Upper lobe of left lung (tissue), 6 donors: Measurements from ENCODE around the gene FGF3. TPM values are rescaled to one million over a fixed set of nuclear protein-coding genes. Genes with fewer than 3 reads are reported as not detected.

Source experiments
- ATAC-seq, 2 donors: fragments of 200-7000 bp; cut with Tn5 transposase; one replicate each; pipeline ENCODE4 v1.9.1; 2022; ENCODE audit warnings: mild to moderate bottlenecking in 2 of 2, moderate library complexity in 2 of 2; ENCODE audit not compliant: low FRiP score in 2 of 2
- DNase-seq, 2 donors: peaks; one replicate each; pipeline ENCODE4 v3.0.0-alpha.2; 2019 to 2020
- H3K27ac ChIP-seq, 4 donors: fragments of 200-600 bp; sonication (generic); one replicate each; pipeline ENCODE4 v1.5.1; 2016 to 2019
- H3K27me3 ChIP-seq, 4 donors: fragments of 200-600 bp; sonication (generic); one replicate each; pipeline ENCODE4 v1.5.1; 2017 to 2019
- H3K36me3 ChIP-seq, 4 donors: fragments of 200-600 bp; sonication (generic); one replicate each; pipeline ENCODE4 v1.5.1; 2016 to 2019
- H3K4me1 ChIP-seq, 4 donors: fragments of 200-600 bp; sonication (generic); one replicate each; pipeline ENCODE4 v1.5.1; 2018 to 2019
- H3K4me3 ChIP-seq, 4 donors: fragments of 200-600 bp; sonication (generic); one replicate each; pipeline ENCODE4 v1.5.1; 2017 to 2019; ENCODE audit warnings: mild to moderate bottlenecking in 2 of 4, moderate library complexity in 1 of 4
- H3K9me3 ChIP-seq, 4 donors: fragments of 200-600 bp; sonication (generic); one replicate each; pipeline ENCODE4 v1.5.1; 2018 to 2019
- CTCF ChIP-seq, 6 experiments: fragments of 450-650 bp in 4 of 6; fragments of 200-600 bp in 2 of 6; sonication (generic) in 2 of 6; IDR thresholded peaks; one replicate each; pipeline ENCODE4 v1.5.1; 2016 to 2019; ENCODE audit warnings: antibody characterized with exemption in 6 of 6
- EP300 ChIP-seq, 4 donors: sonication (generic); formaldehyde crosslinking; IDR thresholded peaks; one replicate each; pipeline ENCODE4 v1.5.1; 2017; ENCODE audit warnings: antibody characterized with exemption in 4 of 4, control low read depth in 2 of 4
- POLR2A ChIP-seq, 4 donors: fragments of 450-650 bp; IDR thresholded peaks; one replicate each; pipeline ENCODE4 v1.5.1; 2016 to 2017; ENCODE audit warnings: antibody characterized with exemption in 4 of 4, mild to moderate bottlenecking in 2 of 4
- POLR2AphosphoS5 ChIP-seq, 2 donors: sonication (generic); formaldehyde crosslinking; IDR thresholded peaks; one replicate each; pipeline ENCODE4 v1.5.1; 2017; ENCODE audit warnings: antibody characterized with exemption in 2 of 2
- WGBS, 2 donors: methylation state at CpG; one replicate each; pipeline ENCODE4 v1.1.5; 2017 to 2018; 5-methylcytosine and 5-hydroxymethylcytosine counted together
- total RNA-seq, 6 donors: library from RNA; depleted of rRNA in 4 of 6; stranded (reverse); fragments of >200 nt in 4 of 6; gene quantifications; one replicate each; pipeline versions ENCODE4 v1.1.0 to v1.2.1, GENCODE V29; 2016 to 2021
- donor health status: DM: no; HTN: no; CAD: no; lungs with moderate emphysema.
- donor health status: DM: no; HTN: yes; CAD: no; lungs with severe emphysema.

The FGF3 gene
- total RNA-seq, 6 donors from 2014 or later: not detected

- Histone ChIP-seq H3K27me3 (peaks cover 0 to 34% (median 14%) of the 10 kb centered on the region in 4 donors), H3K9me3 (no peaks in the 10 kb centered on the region), H3K36me3 (no peaks in the 10 kb centered on the region), H3K4me3 (no peak overlapping the region), H3K27ac (no peak overlapping the region), H3K4me1 (peaks cover 0 to 23% (median 0%) of the 10 kb centered on the region in 4 donors)
- ATAC-seq (no peak), DNase-seq (no peak)
- TF ChIP-seq POLR2A (IDR thresholded peaks at IDR 0.05): no peak
- TF ChIP-seq EP300 (IDR thresholded peaks at IDR 0.05): no peak
- no peak for TF ChIP-seq CTCF (IDR thresholded peaks at IDR 0.05)
- TF ChIP-seq POLR2AphosphoS5 (IDR thresholded peaks at IDR 0.05): no peak
Measured at GRCh38 chr11:69814902-69815301, 4.3 kb downstream of the FGF3 start.

- TF ChIP-seq POLR2AphosphoS5 (IDR thresholded peaks at IDR 0.05) (no peak), CTCF (IDR thresholded peaks at IDR 0.05) (no peak), POLR2A (IDR thresholded peaks at IDR 0.05) (no peak), EP300 (IDR thresholded peaks at IDR 0.05) (no peak)
- ATAC-seq (no peak), DNase-seq (peak in 1 of 2 donors; percentile 25)
- WGBS, 2 donors: 74 to 90% methylated on average over 4 to 6 of the region's 7 CpGs
- Histone ChIP-seq H3K9me3 (no peaks in the 10 kb centered on the region), H3K36me3 (no peaks in the 10 kb centered on the region), H3K4me3 (no peak overlapping the region), H3K4me1 (peaks cover 0 to 20% (median 0%) of the 10 kb centered on the region in 4 donors), H3K27me3 (peaks cover 0 to 31% (median 13%) of the 10 kb centered on the region in 4 donors), H3K27ac (no peak overlapping the region)
Measured at GRCh38 chr11:69814411-69814810, 4.8 kb downstream of the FGF3 start.

GRCh38 chr11:69813839-69814238, 5.4 kb downstream of the FGF3 start:
- 81 to 88% methylated on average over 2 of the region's 2 CpGs for whole genome bisulfite sequencing, 2 donors
- Histone ChIP-seq H3K4me1 (peaks cover 0 to 17% (median 0%) of the 10 kb centered on the region in 4 donors), H3K9me3 (no peaks in the 10 kb centered on the region), H3K27me3 (peaks cover 0 to 25% (median 12%) of the 10 kb centered on the region in 4 donors), H3K27ac (no peak overlapping the region), H3K4me3 (no peak overlapping the region), H3K36me3 (no peaks in the 10 kb centered on the region)
- DNase-seq: no peak
- TF ChIP-seq EP300 (IDR thresholded peaks at IDR 0.05): no peak
- no peak for TF ChIP-seq POLR2A (IDR thresholded peaks at IDR 0.05)
- no peak for TF ChIP-seq POLR2AphosphoS5 (IDR thresholded peaks at IDR 0.05)
- TF ChIP-seq CTCF (IDR thresholded peaks at IDR 0.05): no peak
- no peak for ATAC-seq

- peak in 1 of 2 donors; percentile 48 for DNase-seq
- H3K4me3 ChIP-seq: no peak overlapping the region
- TF ChIP-seq POLR2AphosphoS5 (IDR thresholded peaks at IDR 0.05) (no peak), POLR2A (IDR thresholded peaks at IDR 0.05) (no peak), CTCF (IDR thresholded peaks at IDR 0.05) (no peak), EP300 (IDR thresholded peaks at IDR 0.05) (no peak)
- no peaks in the 10 kb centered on the region for H3K36me3 ChIP-seq
- peaks cover 0 to 16% (median 7%) of the 10 kb centered on the region in 4 donors for H3K27me3 ChIP-seq
- H3K27ac ChIP-seq: no peak overlapping the region
- ATAC-seq: no peak
- 69% methylated on average over 7 to 10 of the region's 10 CpGs for WGBS, 2 donors
- no peaks in the 10 kb centered on the region for H3K9me3 ChIP-seq
- H3K4me1 ChIP-seq: peaks cover 0 to 9% (median 0%) of the 10 kb centered on the region in 4 donors
Measured at GRCh38 chr11:69812946-69813345, 6.3 kb downstream of the FGF3 start.

GRCh38 chr11:69812256-69812655, 7.0 kb downstream of the FGF3 start:
- H3K4me3 ChIP-seq: no peak overlapping the region
- H3K27ac ChIP-seq: no peak overlapping the region
- H3K27me3 ChIP-seq: peaks cover 0 to 9% (median 4%) of the 10 kb centered on the region in 4 donors
- TF ChIP-seq EP300 (IDR thresholded peaks at IDR 0.05) (no peak), POLR2A (IDR thresholded peaks at IDR 0.05) (no peak), POLR2AphosphoS5 (IDR thresholded peaks at IDR 0.05) (no peak)
- ATAC-seq: no peak
- H3K4me1 ChIP-seq: peaks cover 0 to 2% (median 0%) of the 10 kb centered on the region in 4 donors
- H3K9me3 ChIP-seq: no peaks in the 10 kb centered on the region
- WGBS, 2 donors: 71 to 78% methylated on average over 5 to 7 of the region's 7 CpGs
- no peak for DNase-seq
- no peaks in the 10 kb centered on the region for H3K36me3 ChIP-seq
